ENCODE data around the gene GMDS.

GRCh38 chr6:1904898-1905297 lies 340.5 kb downstream of the GMDS start:
- TF ChIP-seq CTCF (conservative IDR thresholded peaks at IDR 0.05 in 1 of 2, IDR thresholded peaks at IDR 0.05 in 1 of 2; ENCODE audit: low read depth in 1 of 2, low read length in 2 of 2) (no peak), EZH2 (IDR thresholded peaks at IDR 0.05; ENCODE audit: low read length, missing control alignments) (no peak)

Data from fibroblast of lung (primary cell).